ENCODE measurements around the gene FOXJ3. TPM values are rescaled to one million over a fixed set of nuclear protein-coding genes. Genes with fewer than 3 reads are reported as not detected.
"Not testable (repeated sequence)": the region's sequence is repeated elsewhere in the genome, so short reads cannot be mapped to it uniquely, and the experiment has no call there.

FOXJ3 gene
- total RNA-seq, 1 donor from 2014 or later: 76.4 TPM

- intact Hi-C loops (cut with DNase I): no loop called here
- DNase-seq (ENCODE audit: low spot score): no peak
- ATAC-seq: no peak
Measured at GRCh38 chr1:42210421-42211133, 124.5 kb downstream of the FOXJ3 start.

- intact Hi-C loops (cut with DNase I): no loop called here
- DNase-seq (ENCODE audit: low spot score) (no peak), ATAC-seq (no peak)
Measured at GRCh38 chr1:42209526-42210251, 125.3 kb downstream of the FOXJ3 start.

GRCh38 chr1:42206930-42207329 is 128.1 kb downstream of the FOXJ3 start:
- DNase-seq (ENCODE audit: low spot score); intact Hi-C loops (cut with DNase I); ATAC-seq: not testable (repeated sequence)

GRCh38 chr1:42206164-42206563 is 128.9 kb downstream of the FOXJ3 start:
- intact Hi-C loops (cut with DNase I): no loop called here
- ATAC-seq: no peak
- no peak for DNase-seq (ENCODE audit: low spot score)

DNA sequence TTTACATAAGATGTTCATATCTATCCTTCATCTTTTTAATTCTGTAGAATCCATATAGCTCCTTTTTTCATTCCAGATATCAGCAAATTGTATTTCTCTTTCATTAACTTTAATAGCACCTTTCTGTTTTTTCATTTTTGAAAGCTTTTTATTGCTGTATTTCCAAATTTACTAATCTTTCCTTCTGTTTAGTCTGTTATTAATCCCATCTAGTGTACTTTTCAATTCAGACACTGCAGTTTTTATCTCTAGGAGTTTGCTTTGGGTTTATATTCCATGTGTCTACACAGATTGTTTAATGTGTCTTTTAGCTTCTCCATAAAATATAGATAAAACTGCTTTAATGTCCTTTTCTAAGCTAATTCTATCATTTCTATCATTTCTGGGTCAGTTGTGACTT is 133.0 kb downstream of the FOXJ3 start:
- no peak for ATAC-seq
- intact Hi-C loops (cut with DNase I): no loop called here
- no peak for DNase-seq (ENCODE audit: low spot score)

DNA sequence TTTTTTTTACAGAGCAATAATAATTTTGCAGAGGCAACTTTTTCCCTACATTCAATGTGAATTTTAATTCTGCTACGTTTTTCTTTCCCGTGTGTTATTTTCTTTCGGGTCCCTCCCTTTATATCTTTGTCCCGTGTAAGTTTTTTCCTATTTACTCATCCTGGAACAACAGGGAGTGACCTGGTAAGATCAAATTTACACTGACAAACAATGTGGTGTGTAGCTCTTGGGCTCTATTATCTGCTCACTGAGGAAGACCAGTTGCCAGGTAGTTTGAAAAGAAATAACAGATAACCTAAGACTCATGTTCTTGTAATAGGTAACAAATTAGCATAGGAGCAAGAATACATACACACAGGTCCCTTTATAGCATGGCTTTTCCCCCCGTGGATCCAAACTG is 136.8 kb downstream of the FOXJ3 start:
- DNase-seq (ENCODE audit: low spot score) (no peak), ATAC-seq (no peak)
- intact Hi-C loops (cut with DNase I): no loop called here

GRCh38 chr1:42195841-42196240 is 139.2 kb downstream of the FOXJ3 start:
- no peak for ATAC-seq
- intact Hi-C loops (cut with DNase I): no loop called here
- DNase-seq (ENCODE audit: low spot score): no peak

- intact Hi-C loops (cut with DNase I): no loop called here
- no peak for ATAC-seq
- DNase-seq (ENCODE audit: low spot score): no peak
Measured at GRCh38 chr1:42192106-42192505, 142.9 kb downstream of the FOXJ3 start.

- DNase-seq (ENCODE audit: low spot score): no peak
- intact Hi-C loops (cut with DNase I): no loop called here
Measured at GRCh38 chr1:42191319-42191718, 143.7 kb downstream of the FOXJ3 start.

GRCh38 chr1:42189931-42190853 is 144.8 kb downstream of the FOXJ3 start:
- ATAC-seq (no peak), DNase-seq (ENCODE audit: low spot score) (no peak)
- intact Hi-C loops (cut with DNase I): no loop called here

More at GRCh38 chr1:42191319-42191718, 143.7 kb downstream of the FOXJ3 start:
- ATAC-seq: no peak

DNA sequence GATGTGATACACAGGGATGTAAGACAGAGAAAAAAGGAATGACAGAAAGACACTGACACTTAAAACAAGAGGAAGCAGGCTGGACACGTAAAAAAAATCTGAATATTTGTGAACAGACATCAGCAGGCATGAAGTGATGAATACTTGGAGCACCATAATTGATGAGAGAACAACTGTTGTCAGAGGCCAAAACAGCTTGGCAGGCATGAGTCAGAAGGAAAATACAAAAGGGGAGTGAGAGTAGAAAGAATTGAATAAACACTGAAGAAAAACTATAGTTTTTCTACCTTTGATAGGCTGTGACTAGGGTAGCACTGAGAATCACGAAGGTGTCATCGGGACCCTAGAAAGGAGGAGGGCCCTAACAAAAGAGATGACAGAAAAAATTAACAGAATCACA is 148.9 kb downstream of the FOXJ3 start:
- ATAC-seq (no peak), DNase-seq (ENCODE audit: low spot score) (no peak)
- intact Hi-C loops (cut with DNase I): no loop called here

DNA sequence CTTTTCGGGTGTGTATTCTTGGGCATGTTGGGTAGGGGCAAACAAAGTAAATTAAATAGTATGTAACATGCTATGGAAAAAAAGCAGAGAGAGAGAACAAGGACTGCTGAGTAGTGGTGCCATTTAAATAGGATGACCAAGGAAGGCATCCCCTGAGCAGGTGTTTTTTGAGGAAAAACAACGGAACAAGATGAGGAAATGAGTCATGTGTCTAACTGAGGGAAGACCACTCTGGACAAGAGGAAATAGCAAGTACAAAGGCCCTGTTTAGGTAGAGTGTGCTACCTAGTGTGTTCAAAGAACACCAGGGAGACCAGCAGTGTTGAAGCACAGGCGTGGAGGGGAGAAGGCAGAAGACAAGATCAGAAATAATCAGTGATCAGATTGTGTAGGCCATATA is 150.4 kb downstream of the FOXJ3 start:
- DNase-seq (ENCODE audit: low spot score) (no peak), ATAC-seq (no peak)
- intact Hi-C loops (cut with DNase I): no loop called here

DNA sequence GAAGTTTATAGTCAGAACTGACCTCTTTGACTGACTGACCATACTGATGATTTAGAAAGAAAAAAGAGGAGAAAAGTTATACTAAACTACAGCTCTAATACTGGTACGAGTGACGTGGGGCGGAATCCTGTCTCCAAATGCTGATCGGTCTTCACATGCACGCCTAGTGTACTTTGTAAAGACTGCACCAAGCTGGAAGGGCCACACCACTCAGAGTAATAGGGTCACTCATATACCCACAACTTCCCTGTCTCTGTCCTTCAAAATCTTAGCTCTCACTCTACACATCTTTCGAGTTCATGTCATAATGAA is 151.1 kb downstream of the FOXJ3 start:
- ATAC-seq (no peak), DNase-seq (ENCODE audit: low spot score) (no peak)
- intact Hi-C loops (cut with DNase I): no loop called here

DNA sequence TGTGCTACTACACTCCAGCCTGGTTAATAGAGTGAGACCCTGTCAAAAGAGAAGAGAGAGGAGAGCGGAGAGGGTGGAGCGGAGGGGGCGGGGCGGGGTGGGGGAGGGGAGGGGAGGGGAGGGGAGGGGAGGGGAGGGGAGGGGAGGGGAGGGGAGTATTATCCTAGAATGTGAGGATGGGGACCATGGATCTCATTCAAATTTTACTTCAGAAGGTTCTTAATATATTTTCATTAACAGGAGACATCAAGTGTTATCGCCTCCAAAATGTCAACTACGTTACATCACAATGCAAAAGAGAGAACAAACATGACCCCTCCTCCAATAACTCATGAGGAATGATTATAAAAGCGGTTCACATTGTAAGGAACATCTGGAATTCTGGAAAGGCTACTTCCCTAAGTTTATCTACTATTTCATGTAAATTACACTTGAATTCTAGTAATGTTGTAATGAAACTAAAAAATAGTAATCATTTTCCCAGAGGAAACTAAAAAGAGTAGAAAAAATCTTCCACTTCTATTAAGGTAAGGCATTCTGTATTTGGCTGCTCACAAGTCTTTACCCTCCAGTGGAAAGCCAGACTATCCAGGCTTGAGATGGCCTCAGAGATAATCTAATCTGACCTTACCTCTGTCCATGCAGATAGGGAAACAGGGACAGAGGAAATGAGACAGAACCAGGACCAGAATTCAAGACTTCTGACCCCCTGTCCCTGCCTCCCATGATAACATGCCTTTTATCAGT is 151.7 kb downstream of the FOXJ3 start:
- ATAC-seq (no peak), DNase-seq (ENCODE audit: low spot score) (no peak)
- intact Hi-C loops (cut with DNase I): no loop called here

DNA sequence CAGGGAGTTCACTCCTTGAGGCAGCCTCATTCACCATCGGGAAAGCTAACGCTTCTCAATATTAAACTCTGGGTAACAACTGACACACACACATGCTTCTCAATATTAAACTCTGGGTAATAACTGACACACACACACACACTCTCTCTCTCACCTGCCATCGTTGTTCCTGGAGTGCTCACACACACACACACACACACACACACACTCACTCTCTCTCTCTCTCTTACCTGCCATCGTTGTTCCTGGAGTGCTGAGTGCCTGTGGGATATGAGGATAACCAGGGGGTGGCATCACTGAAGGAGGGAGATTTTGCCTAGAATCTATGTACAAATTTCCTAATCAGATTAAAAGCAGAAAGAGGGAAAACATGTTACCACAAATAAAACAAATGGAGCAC is 153.3 kb downstream of the FOXJ3 start:
- DNase-seq (ENCODE audit: low spot score): no peak
- ATAC-seq: no peak
- intact Hi-C loops (cut with DNase I): no loop called here

DNA sequence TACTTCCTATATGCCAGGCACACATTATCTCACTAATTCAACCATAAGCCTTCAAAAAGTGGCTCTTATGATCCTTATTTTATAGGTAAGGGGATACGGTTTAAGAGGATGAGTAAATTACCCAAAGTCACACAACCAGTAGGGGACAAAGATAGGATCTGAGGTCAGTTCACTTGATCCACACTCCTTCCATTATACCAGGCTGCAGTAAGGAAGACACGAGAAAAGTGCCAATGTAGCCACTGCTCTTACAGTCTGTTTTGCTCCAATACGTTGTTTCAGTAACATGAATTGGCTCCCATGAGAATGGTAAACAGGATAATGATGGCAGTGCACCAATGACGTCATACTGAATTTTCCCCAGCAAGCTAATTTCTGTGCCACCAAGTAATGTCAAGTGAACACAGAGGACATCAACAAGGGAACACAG is 155.1 kb downstream of the FOXJ3 start:
- ATAC-seq (no peak), DNase-seq (ENCODE audit: low spot score) (no peak)
- intact Hi-C loops (cut with DNase I): no loop called here

- DNase-seq (ENCODE audit: low spot score): no peak
- intact Hi-C loops (cut with DNase I): no loop called here
- ATAC-seq: peak; percentile 34
Measured at GRCh38 chr1:42179275-42179674, 155.8 kb downstream of the FOXJ3 start.

- no peak for ATAC-seq
- no peak for DNase-seq (ENCODE audit: low spot score)
- intact Hi-C loops (cut with DNase I): no loop called here
Measured at GRCh38 chr1:42178249-42178648, 156.8 kb downstream of the FOXJ3 start.

- DNase-seq (ENCODE audit: low spot score): no peak
- intact Hi-C loops (cut with DNase I): no loop called here
- ATAC-seq: peak; percentile 71
Measured at GRCh38 chr1:42177541-42177981, 157.5 kb downstream of the FOXJ3 start.
